RWPE2 (cell line): ENCODE measurements around the gene NPAS4.

Experiments used
- ATAC-seq: fragments of 200-7000 bp; cut with Tn5 transposase; 3 replicates; pipeline ENCODE4 v1.9.1; 2021; ENCODE audit warnings: low read depth
- DNase-seq: peaks from one replicate; pipeline ENCODE4 v3.0.0-alpha.2; 2020; ENCODE audit warnings: low spot score
- H3K27ac ChIP-seq: fragments of 450-650 bp; 2 replicates; pipeline ENCODE4 v1.5.1; 2017; ENCODE audit warnings: mild to moderate bottlenecking; ENCODE audit not compliant: poor library complexity, severe bottlenecking
- H3K27me3 ChIP-seq: fragments of 250-450 bp; sonication (Bioruptor Pico); 2 replicates; pipeline ENCODE4 v1.5.1; 2021; ENCODE audit warnings: mild to moderate bottlenecking, moderate library complexity; ENCODE audit not compliant: insufficient read depth, poor library complexity, severe bottlenecking
- H3K36me3 ChIP-seq: fragments of 250-450 bp; sonication (Bioruptor Pico); 2 replicates; pipeline ENCODE4 v1.5.1; 2020; ENCODE audit warnings: low read depth, mild to moderate bottlenecking, moderate library complexity
- H3K4me1 ChIP-seq: fragments of 250-450 bp; sonication (Bioruptor Pico); 2 replicates; pipeline ENCODE4 v1.5.1; 2021; ENCODE audit warnings: mild to moderate bottlenecking, moderate library complexity; ENCODE audit not compliant: insufficient read depth, poor library complexity, severe bottlenecking
- H3K4me3 ChIP-seq: fragments of 250-450 bp; sonication (Bioruptor Pico); 2 replicates; pipeline ENCODE4 v1.5.1; 2021; ENCODE audit warnings: mild to moderate bottlenecking, moderate library complexity; ENCODE audit not compliant: severe bottlenecking
- H3K9me3 ChIP-seq: fragments of 250-450 bp; sonication (Bioruptor Pico); 2 replicates; pipeline ENCODE4 v1.5.1; 2021; ENCODE audit warnings: mild to moderate bottlenecking, moderate library complexity; ENCODE audit not compliant: severe bottlenecking
- TF ChIP-seq, protein P1 (sequence below): fragments of 450-650 bp; IDR thresholded peaks from one replicate; pipeline ENCODE4 v1.5.1; 2017; ENCODE audit warnings: mild to moderate bottlenecking, moderate library complexity; ENCODE audit not compliant: poor library complexity, severe bottlenecking

Gene NPAS4

DNA sequence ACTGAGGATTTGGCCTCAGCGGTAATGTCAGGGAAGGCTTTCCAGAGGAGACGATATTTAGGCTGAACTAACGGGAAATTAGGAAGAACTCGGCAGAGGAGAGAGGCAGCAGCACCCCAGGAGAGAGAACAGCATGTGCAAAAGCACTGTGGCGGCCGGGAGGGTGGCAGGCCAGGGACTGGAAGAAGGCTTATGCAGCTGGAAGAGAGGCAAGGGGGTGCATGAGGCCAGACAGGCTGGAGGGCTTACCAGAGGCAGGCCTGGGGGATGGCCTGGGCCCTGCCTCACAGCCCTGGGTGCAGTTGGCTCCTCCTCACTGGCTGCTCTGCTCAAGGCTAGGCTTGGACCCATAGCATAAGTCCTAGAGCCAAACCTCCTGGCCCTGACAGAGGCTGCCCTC is 7.7 kb upstream of the NPAS4 start:
- H3K27me3 ChIP-seq, result peaks cover 10% of the 10 kb centered on the region
- ATAC-seq, result no peak
- TF ChIP-seq, protein P1, sequence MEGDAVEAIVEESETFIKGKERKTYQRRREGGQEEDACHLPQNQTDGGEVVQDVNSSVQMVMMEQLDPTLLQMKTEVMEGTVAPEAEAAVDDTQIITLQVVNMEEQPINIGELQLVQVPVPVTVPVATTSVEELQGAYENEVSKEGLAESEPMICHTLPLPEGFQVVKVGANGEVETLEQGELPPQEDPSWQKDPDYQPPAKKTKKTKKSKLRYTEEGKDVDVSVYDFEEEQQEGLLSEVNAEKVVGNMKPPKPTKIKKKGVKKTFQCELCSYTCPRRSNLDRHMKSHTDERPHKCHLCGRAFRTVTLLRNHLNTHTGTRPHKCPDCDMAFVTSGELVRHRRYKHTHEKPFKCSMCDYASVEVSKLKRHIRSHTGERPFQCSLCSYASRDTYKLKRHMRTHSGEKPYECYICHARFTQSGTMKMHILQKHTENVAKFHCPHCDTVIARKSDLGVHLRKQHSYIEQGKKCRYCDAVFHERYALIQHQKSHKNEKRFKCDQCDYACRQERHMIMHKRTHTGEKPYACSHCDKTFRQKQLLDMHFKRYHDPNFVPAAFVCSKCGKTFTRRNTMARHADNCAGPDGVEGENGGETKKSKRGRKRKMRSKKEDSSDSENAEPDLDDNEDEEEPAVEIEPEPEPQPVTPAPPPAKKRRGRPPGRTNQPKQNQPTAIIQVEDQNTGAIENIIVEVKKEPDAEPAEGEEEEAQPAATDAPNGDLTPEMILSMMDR, result no peak
- H3K4me1 ChIP-seq, result no peaks in the 10 kb centered on the region
- no peak overlapping the region for H3K27ac ChIP-seq
- H3K4me3 ChIP-seq, result no peak overlapping the region
- H3K9me3 ChIP-seq, result peaks cover 2% of the 10 kb centered on the region
- H3K36me3 ChIP-seq, result no peaks in the 10 kb centered on the region
- DNase-seq, result no peak

DNA sequence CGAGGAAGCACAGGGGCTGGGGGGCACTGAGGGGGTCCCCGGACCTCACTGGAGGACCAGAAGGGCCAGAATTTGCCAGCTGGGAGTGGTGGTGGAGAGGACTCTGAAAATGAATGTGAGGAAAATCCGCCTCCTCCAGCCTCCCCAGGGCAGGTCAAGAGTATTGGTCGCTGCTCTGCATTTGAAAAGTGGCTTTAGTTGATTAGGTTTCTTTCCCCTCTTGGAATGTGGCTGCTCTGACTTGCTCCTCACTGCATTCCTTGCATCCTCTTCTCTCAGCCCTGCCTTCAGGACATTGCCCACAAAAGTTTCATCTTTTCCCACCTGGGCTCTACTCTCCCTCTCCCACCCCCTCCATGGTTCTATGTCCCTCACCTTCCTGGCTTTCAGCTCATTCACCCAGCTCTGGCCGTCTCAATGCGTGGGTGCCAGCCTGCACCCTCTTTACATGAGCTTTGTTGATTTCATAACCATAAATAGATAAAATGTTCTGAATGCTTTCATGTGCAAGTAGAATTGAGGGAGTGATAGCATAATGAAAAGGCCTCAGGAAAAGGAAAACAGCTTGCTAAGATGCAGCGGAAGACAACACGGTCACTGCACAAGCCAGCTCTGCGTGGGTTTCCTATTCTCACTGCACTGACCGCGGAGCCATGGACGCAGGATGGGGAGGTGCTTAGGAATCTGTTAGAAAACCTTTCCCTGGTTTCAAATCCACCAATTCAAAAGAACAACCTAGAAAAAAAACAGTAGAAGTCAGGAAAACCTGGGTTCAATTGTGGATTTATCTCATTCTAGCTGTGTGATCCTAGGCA is 6.5 kb upstream of the NPAS4 start:
- TF ChIP-seq, protein P1, result no peak
- peaks cover 2% of the 10 kb centered on the region for H3K9me3 ChIP-seq
- ATAC-seq (no peak), DNase-seq (no peak)
- no peaks in the 10 kb centered on the region for H3K36me3 ChIP-seq
- no peaks in the 10 kb centered on the region for H3K4me1 ChIP-seq
- H3K4me3 ChIP-seq, result no peak overlapping the region
- peaks cover 16% of the 10 kb centered on the region for H3K27me3 ChIP-seq
- no peak overlapping the region for H3K27ac ChIP-seq

DNA sequence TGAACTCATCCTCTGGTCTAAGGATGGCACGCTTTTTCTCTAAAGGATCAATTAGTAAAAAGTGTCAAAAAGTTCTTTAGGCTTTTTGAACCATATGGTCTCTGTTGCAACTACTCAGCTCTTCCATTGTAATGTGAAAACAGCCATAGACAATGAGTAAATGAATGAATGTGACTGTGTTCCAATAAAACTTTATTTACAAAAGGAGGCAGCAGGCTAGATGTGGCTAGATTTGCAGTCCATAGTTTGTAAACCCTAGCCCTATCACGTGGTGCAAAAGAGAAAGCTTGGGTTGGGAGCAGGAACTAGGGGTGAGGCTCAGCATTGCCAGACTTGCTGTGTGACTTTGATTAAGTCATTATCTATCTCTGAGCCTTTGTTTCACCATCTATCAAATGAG is 5.4 kb upstream of the NPAS4 start:
- DNase-seq (no peak), ATAC-seq (no peak)
- H3K27me3 ChIP-seq, result peaks cover 24% of the 10 kb centered on the region
- H3K4me1 ChIP-seq, result no peaks in the 10 kb centered on the region
- no peak overlapping the region for H3K27ac ChIP-seq
- H3K36me3 ChIP-seq, result no peaks in the 10 kb centered on the region
- TF ChIP-seq, protein P1, result no peak
- H3K9me3 ChIP-seq, result peaks cover 2% of the 10 kb centered on the region
- H3K4me3 ChIP-seq, result no peak overlapping the region

DNA sequence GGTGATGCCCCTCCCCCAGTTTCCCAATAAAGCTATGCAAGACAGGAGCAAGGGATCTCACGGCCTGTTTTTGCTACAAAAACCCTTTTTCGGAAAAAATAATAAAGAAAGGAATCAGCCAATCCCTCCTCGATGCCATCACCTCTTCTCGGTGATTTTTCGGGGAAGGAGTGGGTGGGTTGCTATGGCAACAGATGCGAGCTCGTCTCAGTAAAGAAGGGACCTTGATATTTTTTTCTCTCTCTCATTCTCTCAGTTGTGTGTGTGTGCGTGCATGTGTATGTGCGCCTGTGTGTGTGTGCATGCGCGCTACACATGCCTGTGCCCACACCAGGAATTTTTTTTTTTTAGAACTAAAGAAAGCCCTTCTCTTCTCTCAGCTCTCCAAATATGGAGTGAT is 3.8 kb upstream of the NPAS4 start:
- DNase-seq, result no peak
- no peaks in the 10 kb centered on the region for H3K4me1 ChIP-seq
- H3K27me3 ChIP-seq, result peaks cover 34% of the 10 kb centered on the region
- no peaks in the 10 kb centered on the region for H3K36me3 ChIP-seq
- peaks cover 2% of the 10 kb centered on the region for H3K9me3 ChIP-seq
- TF ChIP-seq, protein P1, result no peak
- no peak overlapping the region for H3K4me3 ChIP-seq
- no peak overlapping the region for H3K27ac ChIP-seq
- ATAC-seq, result no peak
